NT2/D1 (cell line): ENCODE data around the gene ACAP3.

Experiments used
- DNase-seq: peaks from one replicate; pipeline ENCODE4 v3.0.0-alpha.2; 2011; ENCODE audit warnings: low read depth, low spot score
- H3K27me3 ChIP-seq: 2 replicates; pipeline ENCODE4 v1.6.0; 2011; ENCODE audit warnings: mild to moderate bottlenecking; ENCODE audit not compliant: insufficient read length, insufficient read depth
- H3K36me3 ChIP-seq: 2 replicates; pipeline ENCODE4 v1.6.1; 2011; ENCODE audit warnings: mild to moderate bottlenecking, low read length, mixed read lengths; ENCODE audit not compliant: insufficient read depth, insufficient read length
- H3K4me1 ChIP-seq: 2 replicates; pipeline ENCODE4 v1.5.1; 2011; ENCODE audit not compliant: insufficient read depth, insufficient read length
- H3K4me3 ChIP-seq: 2 replicates; pipeline ENCODE4 v1.5.1; 2011; ENCODE audit warnings: low read depth; ENCODE audit not compliant: insufficient read length
- H3K9ac ChIP-seq: 2 replicates; pipeline ENCODE4 v1.6.0; 2011; ENCODE audit warnings: low read depth; ENCODE audit not compliant: insufficient read length
- H3K9me3 ChIP-seq: 2 replicates; pipeline ENCODE4 v1.5.1; 2011; ENCODE audit warnings: mild to moderate bottlenecking, low read length; ENCODE audit not compliant: insufficient read depth
- SUZ12 ChIP-seq: IDR thresholded peaks from 2 replicates; pipeline ENCODE4 v1.6.1; 2011; ENCODE audit not compliant: insufficient read length, insufficient read depth; ENCODE audit errors: extremely low read depth
- YY1 ChIP-seq: IDR thresholded peaks from 2 replicates; pipeline ENCODE4 v1.6.1; 2011; ENCODE audit not compliant: insufficient read length, insufficient read depth
- ZNF274 ChIP-seq: IDR thresholded peaks from 2 replicates; pipeline ENCODE4 v1.6.1; 2011; ENCODE audit warnings: mild to moderate bottlenecking, low read depth, low read length

Gene ACAP3

DNA sequence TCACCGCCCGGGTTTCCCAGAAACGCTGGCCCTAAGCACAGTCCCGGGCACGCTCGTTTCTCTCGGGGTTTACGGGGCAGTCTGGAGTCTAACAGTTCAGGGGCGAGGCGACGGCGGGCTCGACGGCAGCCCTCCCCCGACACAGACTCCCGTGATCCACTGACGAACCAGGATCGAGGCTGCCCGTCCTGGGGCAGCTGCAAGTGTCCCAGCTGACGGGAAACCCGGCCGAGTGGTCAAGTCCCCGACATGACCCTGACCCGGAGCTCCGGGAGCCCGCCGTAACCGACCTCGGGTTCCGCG is 34.6 kb downstream of the ACAP3 start:
- peak overlapping the region; percentile 84 for H3K4me3 ChIP-seq
- peaks cover 7% of the 10 kb centered on the region for H3K4me1 ChIP-seq
- no peaks in the 10 kb centered on the region; the same call in 1 of the 2 replicates for H3K9me3 ChIP-seq
- no peak for DNase-seq
- TF ChIP-seq ZNF274 = no peak
- TF ChIP-seq SUZ12 = no peak
- no peak for TF ChIP-seq YY1
- H3K9ac ChIP-seq = peak overlapping the region; percentile 95
- H3K36me3 ChIP-seq = peaks cover 42% of the 10 kb centered on the region
- no peaks in the 10 kb centered on the region for H3K27me3 ChIP-seq

DNA sequence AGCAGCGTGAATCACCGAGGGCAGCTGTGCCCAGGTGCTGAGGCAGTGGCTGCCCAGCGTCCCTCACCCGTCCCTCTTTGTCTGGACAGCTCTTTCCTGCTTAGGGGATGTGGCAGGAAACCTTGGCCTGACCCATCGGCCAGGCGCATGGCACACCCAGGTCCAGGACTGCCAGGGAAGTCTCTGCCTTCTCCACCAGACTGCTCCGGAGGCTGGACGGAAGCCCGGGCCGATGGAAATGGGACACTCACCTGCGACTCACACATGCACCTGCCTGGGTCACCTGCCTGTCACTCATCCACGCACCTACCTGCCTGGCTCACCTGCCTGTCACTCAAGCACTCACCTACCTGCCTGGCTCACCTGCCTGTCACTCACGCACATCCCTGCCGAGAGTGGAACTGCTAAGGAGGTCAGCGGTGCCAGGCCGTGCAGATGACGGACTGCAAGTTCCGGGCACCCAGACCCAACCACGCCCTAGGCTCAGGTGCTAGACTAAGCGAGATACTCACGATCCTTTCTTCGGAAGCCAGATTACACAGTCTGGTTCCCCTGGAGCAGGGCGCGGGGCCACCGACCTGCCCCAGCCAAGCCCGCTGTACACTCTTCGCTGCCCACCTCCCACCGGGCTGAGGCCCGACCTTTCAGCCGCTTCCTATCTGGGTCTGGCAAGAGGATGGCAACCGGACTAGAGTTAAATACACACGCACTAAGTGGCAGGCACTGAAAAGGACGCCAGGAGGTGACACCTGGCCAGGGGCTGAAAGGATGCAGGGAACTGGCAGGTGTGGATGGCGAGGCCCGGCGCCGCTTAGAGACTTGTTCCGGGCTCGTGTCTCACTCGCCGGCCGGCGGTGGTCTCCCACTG is 35.2 kb downstream of the ACAP3 start:
- no peak for DNase-seq
- Histone ChIP-seq H3K4me3 (peak overlapping the region; percentile 84), H3K27me3 (no peaks in the 10 kb centered on the region), H3K9ac (peak overlapping the region; percentile 95), H3K9me3 (no peaks in the 10 kb centered on the region; the same call in 1 of the 2 replicates), H3K4me1 (peaks cover 7% of the 10 kb centered on the region), H3K36me3 (peaks cover 48% of the 10 kb centered on the region)
- no peak for TF ChIP-seq YY1
- TF ChIP-seq SUZ12 = no peak
- TF ChIP-seq ZNF274 = no peak

GRCh38 chr1:1270813-1271212 is 36.9 kb downstream of the ACAP3 start:
- Histone ChIP-seq H3K4me3 (no peak overlapping the region), H3K36me3 (peaks cover 58% of the 10 kb centered on the region), H3K9me3 (no peaks in the 10 kb centered on the region), H3K4me1 (peaks cover 7% of the 10 kb centered on the region), H3K27me3 (no peaks in the 10 kb centered on the region), H3K9ac (no peak overlapping the region)
- TF ChIP-seq SUZ12 (no peak), ZNF274 (no peak), YY1 (no peak)
- DNase-seq = no peak

GRCh38 chr1:1268284-1268682 is 39.4 kb downstream of the ACAP3 start:
- TF ChIP-seq SUZ12 (no peak), YY1 (no peak), ZNF274 (no peak)
- H3K36me3 ChIP-seq = peaks cover 83% of the 10 kb centered on the region
- H3K9me3 ChIP-seq = no peaks in the 10 kb centered on the region
- no peak overlapping the region for H3K4me3 ChIP-seq
- no peaks in the 10 kb centered on the region for H3K27me3 ChIP-seq
- no peak overlapping the region for H3K9ac ChIP-seq
- H3K4me1 ChIP-seq = peaks cover 7% of the 10 kb centered on the region
- DNase-seq = no peak

DNA sequence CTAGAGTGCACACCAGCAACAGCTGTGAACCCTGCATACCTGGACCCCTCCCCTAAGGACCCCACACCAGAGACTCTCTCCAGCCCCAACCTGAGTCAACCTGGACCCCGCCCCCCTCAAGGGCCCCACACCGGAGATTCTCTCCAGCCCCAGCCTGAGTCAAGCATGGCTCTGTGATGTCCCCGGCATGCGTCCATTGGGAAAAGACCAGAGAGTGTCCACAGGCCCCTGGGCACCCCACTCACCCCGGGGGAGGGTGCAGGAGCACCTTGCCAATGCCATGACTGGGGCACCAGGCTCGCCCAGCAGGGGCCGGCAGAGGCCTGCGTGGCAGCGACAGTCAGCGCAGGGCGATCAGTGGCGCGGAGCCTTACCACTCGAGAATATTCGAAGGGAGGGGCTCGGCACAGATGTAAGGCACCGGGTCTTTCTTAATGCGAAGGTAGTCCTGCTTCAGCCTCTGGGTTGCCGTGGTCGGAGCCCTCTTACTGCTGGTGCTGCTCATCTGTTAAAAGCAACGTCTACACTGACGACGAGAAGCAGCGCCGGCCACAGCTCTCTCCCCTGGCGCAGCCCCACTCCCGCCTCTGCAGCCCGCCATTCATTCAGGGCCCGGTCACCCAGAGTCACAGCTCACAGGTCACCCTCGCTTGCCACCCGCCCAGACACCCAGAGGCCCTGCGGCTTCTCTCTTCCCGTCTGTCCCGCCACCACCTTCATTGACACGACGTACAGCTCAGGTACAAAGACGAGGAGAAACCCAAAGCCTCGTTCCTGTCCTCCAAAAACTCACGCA is 40.0 kb downstream of the ACAP3 start:
- Histone ChIP-seq H3K4me1 (peaks cover 5% of the 10 kb centered on the region), H3K27me3 (no peaks in the 10 kb centered on the region), H3K36me3 (peaks cover 86% of the 10 kb centered on the region), H3K4me3 (no peak overlapping the region), H3K9ac (no peak overlapping the region), H3K9me3 (no peaks in the 10 kb centered on the region)
- no peak for DNase-seq
- TF ChIP-seq SUZ12 = no peak
- no peak for TF ChIP-seq ZNF274
- TF ChIP-seq YY1 = no peak

DNA sequence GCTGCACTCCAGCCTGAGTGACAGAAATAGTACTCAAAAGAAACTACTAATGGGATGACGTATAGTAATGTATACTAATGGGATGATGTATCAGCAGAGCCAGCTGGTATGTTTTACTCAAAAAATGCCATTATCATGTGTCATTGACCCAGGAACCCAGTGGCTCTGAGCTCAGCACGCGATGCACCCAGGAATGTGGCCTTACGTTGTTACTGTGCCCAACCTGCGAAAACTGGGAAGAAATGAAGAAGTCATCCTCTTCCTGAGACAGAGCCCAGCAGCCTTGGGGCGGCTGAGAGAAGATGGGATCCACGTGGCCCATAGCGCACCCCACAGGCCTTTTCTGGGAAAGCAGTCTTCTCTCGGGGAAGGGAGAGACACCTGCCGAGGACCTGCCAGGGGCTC is 42.9 kb downstream of the ACAP3 start:
- no peak for DNase-seq
- H3K36me3 ChIP-seq = peaks cover 89% of the 10 kb centered on the region
- no peak overlapping the region for H3K9ac ChIP-seq
- TF ChIP-seq SUZ12 (no peak), YY1 (no peak), ZNF274 (no peak)
- H3K27me3 ChIP-seq = no peaks in the 10 kb centered on the region
- H3K4me1 ChIP-seq = no peaks in the 10 kb centered on the region
- no peaks in the 10 kb centered on the region for H3K9me3 ChIP-seq
- no peak overlapping the region for H3K4me3 ChIP-seq

DNA sequence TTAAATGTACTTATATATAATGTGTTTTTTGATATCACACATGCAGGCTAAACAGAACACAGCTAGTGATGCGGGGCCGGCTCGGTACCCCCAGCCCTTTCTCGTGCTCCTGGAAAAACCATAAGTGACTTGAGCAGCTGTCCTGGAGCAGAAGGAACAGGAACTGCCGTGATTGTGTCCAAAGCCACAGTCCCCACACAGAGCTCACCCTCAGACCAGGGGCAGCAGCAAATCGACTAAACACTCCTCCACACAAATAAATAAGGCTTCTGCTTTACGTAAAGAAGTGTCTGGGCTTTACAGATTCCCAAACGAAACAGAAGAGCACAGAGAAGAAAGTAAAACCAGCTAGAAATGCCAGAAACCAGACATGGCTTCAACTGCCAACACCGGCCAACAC is 43.7 kb downstream of the ACAP3 start:
- TF ChIP-seq YY1 = no peak
- TF ChIP-seq SUZ12 = no peak
- no peak for TF ChIP-seq ZNF274
- H3K36me3 ChIP-seq = peaks cover 89% of the 10 kb centered on the region
- no peaks in the 10 kb centered on the region for H3K9me3 ChIP-seq
- H3K27me3 ChIP-seq = no peaks in the 10 kb centered on the region
- no peak overlapping the region for H3K4me3 ChIP-seq
- no peak for DNase-seq
- H3K4me1 ChIP-seq = peaks cover 3% of the 10 kb centered on the region
- H3K9ac ChIP-seq = no peak overlapping the region
